Epithelial cell of esophagus (primary cell): Measurements from ENCODE around the gene PZP.
"Not testable (repeated sequence)": the region's sequence is repeated elsewhere in the genome, so short reads cannot be mapped to it uniquely, and the experiment has no call there.

Experiments used
- DNase-seq: peaks from one replicate; pipeline ENCODE4 v3.0.0; 2010; ENCODE audit warnings: low read depth
- H3K4me3 ChIP-seq: 2 replicates; pipeline ENCODE4 v1.5.1; 2011; ENCODE audit warnings: mild to moderate bottlenecking, low read length, control low read depth
- TF ChIP-seq, protein P1 (sequence below): IDR thresholded peaks from 2 replicates; pipeline ENCODE4 v1.5.1; 2011; ENCODE audit warnings: low read depth, mild to moderate bottlenecking, low read length, control low read depth, inconsistent platforms; ENCODE audit not compliant: insufficient read depth; ENCODE audit errors: missing control alignments

The PZP gene

DNA sequence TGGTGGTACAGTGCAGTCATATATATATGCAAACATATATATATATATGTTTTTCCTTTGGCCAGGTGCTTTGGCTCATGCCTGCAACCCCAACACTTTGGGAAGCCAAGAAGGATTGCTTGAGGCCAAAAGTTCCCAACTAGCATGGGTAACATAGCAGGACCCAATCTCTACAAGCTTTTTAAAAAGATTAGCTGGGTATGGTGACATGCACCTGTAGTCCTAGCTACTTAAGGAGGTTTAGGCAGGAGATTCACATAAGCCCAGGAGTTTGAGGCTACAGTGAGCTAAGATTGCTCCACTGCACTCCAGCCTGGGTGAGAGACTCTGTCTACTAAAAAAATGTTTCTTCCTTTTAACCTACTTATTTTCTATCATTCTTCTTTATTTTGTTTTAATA, 10.2 kb downstream of the PZP start:
- DNase-seq: no peak
- TF ChIP-seq, protein P1, sequence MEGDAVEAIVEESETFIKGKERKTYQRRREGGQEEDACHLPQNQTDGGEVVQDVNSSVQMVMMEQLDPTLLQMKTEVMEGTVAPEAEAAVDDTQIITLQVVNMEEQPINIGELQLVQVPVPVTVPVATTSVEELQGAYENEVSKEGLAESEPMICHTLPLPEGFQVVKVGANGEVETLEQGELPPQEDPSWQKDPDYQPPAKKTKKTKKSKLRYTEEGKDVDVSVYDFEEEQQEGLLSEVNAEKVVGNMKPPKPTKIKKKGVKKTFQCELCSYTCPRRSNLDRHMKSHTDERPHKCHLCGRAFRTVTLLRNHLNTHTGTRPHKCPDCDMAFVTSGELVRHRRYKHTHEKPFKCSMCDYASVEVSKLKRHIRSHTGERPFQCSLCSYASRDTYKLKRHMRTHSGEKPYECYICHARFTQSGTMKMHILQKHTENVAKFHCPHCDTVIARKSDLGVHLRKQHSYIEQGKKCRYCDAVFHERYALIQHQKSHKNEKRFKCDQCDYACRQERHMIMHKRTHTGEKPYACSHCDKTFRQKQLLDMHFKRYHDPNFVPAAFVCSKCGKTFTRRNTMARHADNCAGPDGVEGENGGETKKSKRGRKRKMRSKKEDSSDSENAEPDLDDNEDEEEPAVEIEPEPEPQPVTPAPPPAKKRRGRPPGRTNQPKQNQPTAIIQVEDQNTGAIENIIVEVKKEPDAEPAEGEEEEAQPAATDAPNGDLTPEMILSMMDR: no peak
- no peak overlapping the region for H3K4me3 ChIP-seq

DNA sequence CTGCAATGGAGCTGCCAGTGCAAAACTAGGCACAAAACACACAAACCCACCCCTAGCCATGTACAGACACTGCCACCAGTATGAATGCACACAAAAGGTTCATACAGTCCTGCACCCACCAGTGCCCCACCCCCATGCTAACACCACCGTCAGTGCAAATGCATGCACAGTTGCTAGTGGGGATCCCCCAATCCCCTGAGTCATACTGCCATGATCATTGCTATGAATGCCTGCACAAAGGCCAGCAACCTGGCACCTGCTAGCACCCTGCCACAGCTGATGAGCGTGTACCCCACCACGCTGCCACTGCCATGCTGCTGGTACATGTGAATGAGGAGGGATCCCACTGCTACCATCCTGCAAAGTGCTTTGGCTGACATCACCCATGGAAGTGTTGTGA, 23.9 kb downstream of the PZP start:
- no peak overlapping the region for H3K4me3 ChIP-seq
- TF ChIP-seq, protein P1: no peak
- peak; percentile 2 for DNase-seq

DNA sequence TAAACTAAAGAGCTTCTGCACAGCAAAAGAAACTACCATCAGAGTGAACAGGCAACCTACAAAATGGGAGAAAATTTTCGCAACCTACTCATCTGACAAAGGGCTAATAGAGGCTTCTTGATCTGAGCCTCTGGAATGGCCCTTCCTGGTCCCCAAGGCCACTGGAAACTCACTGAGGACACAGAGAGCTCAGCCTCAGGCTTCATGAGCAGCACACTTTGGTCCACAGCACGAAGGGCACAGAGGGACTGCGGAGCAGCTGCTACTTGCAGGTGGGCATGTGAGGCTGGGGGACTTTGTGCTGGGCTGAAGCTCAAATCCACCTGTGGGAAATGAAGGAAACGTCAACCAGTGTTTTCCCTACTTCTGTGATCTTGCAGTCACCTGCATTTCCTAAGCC, 27.4 kb downstream of the PZP start:
- DNase-seq: no peak
- H3K4me3 ChIP-seq: no peak overlapping the region
- TF ChIP-seq, protein P1: no peak

DNA sequence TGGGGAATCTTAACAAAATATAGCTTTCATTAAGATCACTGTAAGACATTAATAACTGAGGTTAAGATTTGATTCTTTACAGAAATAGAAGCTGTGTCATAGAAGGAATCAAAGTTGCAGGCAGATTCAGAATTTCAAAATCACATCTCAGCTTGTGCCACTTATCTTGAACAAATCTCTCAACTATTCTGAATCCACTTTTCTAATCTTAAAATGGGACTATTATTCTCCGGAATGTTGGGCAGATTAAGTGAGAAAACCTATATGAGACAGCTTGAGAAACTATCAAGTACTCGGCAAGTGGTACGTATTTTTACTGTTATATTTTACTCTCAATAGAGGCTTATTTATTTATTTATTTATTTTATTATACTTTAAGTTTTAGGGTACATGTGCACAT, 28.4 kb downstream of the PZP start:
- no peak overlapping the region for H3K4me3 ChIP-seq
- no peak for DNase-seq
- TF ChIP-seq, protein P1: no peak

DNA sequence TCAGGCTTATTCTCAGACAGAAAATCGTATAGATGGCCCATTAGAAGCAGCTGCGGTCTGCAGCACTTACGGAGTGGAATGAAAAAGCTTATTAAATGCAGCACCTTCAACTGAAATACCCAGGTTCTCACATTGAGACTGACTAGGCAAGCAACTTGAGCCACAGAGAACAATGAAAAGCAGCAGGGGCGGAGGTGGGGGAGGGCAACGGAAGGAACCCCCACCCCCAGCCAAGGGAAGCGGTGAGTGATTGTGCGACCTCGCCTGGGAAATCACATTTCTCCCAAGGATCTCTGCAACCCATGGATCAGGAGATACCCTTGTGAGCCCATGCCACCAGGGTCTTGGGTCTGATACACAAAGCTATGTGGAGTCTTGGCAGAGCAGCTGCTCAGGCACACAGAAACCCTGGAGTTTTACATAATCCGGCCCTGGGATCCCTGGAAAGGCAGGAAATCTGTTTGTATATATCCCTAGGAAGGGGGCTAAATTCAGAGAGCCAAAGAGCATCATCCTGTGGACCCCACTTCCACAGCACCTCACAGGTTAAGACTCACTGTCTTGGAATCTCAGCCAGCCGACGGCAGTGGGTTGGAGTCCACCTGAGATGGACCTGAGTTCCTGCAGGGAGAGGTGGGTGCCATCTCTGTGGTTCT, 38.1 kb downstream of the PZP start:
- no peak for DNase-seq
- no peak overlapping the region for H3K4me3 ChIP-seq
- TF ChIP-seq, protein P1: no peak

DNA sequence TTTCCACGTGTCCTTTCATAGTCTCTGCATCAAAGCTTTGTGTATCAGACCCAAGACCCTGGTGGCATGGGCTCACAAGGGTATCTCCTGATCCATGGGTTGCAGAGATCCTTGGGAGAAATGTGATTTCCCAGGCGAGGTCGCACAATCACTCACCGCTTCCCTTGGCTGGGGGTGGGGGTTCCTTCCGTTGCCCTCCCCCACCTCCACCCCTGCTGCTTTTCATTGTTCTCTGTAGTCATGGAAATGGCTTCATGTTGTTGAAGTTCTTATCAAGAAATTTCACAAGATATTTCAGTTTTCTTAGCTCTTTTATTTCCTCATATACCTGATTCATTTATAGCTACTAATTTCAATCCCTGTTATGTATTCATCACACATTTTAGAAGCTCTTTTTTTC, 40.9 kb downstream of the PZP start:
- not testable (repeated sequence) for DNase-seq, H3K4me3 ChIP-seq

DNA sequence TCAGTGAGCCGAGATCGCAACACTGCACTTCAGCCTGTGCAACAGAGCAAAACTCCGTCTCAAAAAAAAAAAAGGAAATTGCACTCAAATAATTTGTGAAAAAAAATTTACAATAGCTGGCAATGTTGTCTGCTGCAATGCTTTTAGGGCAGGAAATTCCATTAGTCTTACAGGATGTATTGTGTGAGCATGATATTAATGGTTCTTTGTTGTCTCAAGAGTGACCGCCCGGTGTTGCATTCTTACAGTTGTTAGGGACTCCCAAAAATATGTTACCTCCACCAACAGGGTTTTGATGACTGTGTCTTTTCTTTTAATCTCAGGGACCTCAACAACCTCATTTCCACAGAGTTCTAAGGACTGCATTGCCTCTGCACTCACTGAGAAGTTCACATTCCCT, 44.8 kb downstream of the PZP start:
- H3K4me3 ChIP-seq: no peak overlapping the region
- no peak for DNase-seq
- TF ChIP-seq, protein P1: no peak
